ENCODE measurements around the gene HPCAL1. TPM values are rescaled to one million over a fixed set of nuclear protein-coding genes. Genes with fewer than 3 reads are reported as not detected.
A peak's percentile ranks its signal among the peaks of the same experiment; 100 is the strongest.

HPCAL1 gene
- 124 and 139 TPM in 2 replicates for polyA plus RNA-seq (2013)

DNA sequence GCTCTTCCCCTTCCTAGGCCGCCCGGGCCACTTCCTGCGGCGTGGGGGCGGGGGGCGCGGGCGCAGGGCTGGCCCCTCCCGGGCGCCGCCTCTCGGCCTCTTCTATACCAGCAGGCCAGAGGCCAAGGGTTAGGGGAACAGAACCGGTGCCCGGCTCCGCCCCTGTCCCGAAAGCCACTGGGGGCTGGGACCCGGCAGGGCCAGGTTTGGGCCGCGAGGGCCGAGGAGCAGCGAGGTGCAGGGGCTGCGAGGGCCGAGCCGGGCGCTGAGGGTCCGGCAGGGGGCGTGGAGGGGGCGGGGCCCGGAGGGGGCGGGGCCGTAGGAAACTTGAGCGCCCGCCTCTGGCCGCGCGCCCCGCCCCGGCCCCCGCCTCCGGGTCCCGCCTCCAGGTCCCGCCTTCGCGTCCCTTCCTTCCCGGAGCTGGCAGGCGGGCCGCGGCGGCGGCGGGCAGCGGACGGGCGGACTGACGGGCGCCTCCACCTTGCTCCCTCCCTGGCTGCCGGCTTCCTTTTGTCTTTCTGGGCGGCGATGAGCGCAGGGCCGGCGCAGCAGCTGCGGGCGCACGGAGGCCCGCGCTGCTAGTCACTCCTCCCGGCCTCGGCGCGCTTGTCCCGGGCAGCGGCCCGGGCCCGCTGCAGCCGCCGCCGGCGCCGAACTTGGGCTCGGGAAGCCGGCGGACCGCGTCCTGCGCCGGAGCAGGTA, at the start of gene HPCAL1:
Gene HPCAL1 (plus strand): TSS at position 426 of the 702 bp plus-strand sequence. CDS start 116,854 bp downstream, outside the sequence.
- Histone ChIP-seq H3K9me3 (ENCODE audit: insufficient read depth, low read depth, low read length) (peaks cover 3% of the 10 kb centered on the region), H3K79me1 (ENCODE audit: low read length) (peaks cover 15% of the 10 kb centered on the region), H3K4me1 (ENCODE audit: control insufficient read depth in 1 of 2, insufficient read depth in 2 of 2, low read length in 2 of 2) (peaks cover 18 to 21% of the 10 kb centered on the region in 2 experiments), H3K36me3 (ENCODE audit: control insufficient read depth in 1 of 2, insufficient read depth in 2 of 2, low read length in 2 of 2) (no peaks in the 10 kb centered on the region), H4K91ac (ENCODE audit: low read depth, low read length) (peak within 1 kb of the TSS; percentile 95), H3K4ac (ENCODE audit: low read depth, low read length) (peak within 1 kb of the TSS; percentile 15), H3K23ac (ENCODE audit: low read length) (peak within 1 kb of the TSS; percentile 80), H2BK120ac (ENCODE audit: insufficient read depth, low read length, poor library complexity) (peak within 1 kb of the TSS; percentile 8), H3K27ac (ENCODE audit: low read depth, low read length) (peak within 1 kb of the TSS; percentile 28), H2AFZ (ENCODE audit: insufficient read depth, low read length, poor library complexity) (peak within 1 kb of the TSS; percentile 66), H3K14ac (ENCODE audit: low read length) (peak within 1 kb of the TSS; percentile 78), H3K9ac (ENCODE audit: low read length) (peak within 1 kb of the TSS; percentile 81), H2AK5ac (ENCODE audit: low read length) (peak within 1 kb of the TSS; percentile 65), H3K27me3 (ENCODE audit: insufficient read depth, low read length) (peaks cover 20% of the 10 kb centered on the region), H2BK5ac (ENCODE audit: low read depth, low read length, poor library complexity) (peak within 1 kb of the TSS; percentile 13), H3K4me3 (ENCODE audit: low read depth, low read length) (peak within 1 kb of the TSS; percentile 85), H3K18ac (ENCODE audit: low read length) (peak within 1 kb of the TSS; percentile 57), H3K79me2 (ENCODE audit: control insufficient read depth, insufficient read depth, low read length, poor library complexity) (peaks cover 9% of the 10 kb centered on the region), H4K12ac (ENCODE audit: low read depth, low read length) (peak within 1 kb of the TSS; percentile 46), H3K4me2 (ENCODE audit: low read length) (peak within 1 kb of the TSS; percentile 99), H4K8ac (ENCODE audit: low read depth, low read length) (peak within 1 kb of the TSS; percentile 97), H2BK12ac (ENCODE audit: low read length) (peak within 1 kb of the TSS; percentile 63)
- WGBS (ENCODE audit: extremely low coverage, insufficient coverage, insufficient read length) = no CpG with 5 or more reads among the region's 87 CpGs
- peak; percentile 84 to 90 for DNase-seq

DNA sequence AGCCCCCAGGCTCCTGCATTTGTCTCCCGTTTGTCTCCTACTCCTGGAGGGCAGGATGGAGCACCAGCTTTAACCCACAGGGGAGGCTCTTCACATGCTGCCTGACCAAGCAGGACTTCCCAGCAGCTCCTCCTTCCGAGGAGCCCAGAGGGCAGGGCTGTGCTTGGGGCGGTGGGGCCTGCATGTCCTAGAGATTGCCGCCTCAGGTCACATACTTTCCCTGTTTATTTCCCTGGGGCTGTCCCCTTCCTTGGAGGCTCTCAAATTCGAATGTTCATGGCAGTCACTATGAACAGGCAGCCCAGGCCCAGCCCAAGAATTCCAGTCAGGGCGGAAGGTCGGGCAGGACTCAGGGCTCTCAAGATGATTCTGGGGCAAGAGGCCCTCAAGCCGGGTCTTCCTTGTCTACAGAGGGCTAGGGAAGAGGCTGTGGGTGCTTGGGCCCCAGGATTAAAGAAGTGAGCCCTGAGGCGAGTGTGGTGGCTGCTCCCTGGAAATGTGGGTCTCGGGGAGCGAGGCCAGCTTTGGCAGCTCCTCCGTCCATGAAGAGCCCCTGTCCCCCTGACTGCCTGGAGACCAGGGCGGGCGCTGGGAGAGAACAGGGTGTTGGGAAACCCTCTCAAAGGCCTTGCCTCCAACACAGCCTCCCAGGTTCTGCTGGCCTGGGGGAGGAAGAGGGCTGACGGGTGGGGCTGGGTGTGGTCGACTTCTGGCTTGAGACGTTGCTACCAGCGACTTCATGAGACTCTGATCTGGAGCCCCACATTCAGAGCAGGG, 48.9 kb upstream of the HPCAL1 start:
- peak overlapping the region; percentile 73 for H2BK5ac ChIP-seq (ENCODE audit: low read depth, low read length, poor library complexity)
- H4K8ac ChIP-seq (ENCODE audit: low read depth, low read length) = peak overlapping the region; percentile 51
- H3K4me3 ChIP-seq (ENCODE audit: low read depth, low read length) = no peak overlapping the region
- H3K27ac ChIP-seq (ENCODE audit: low read depth, low read length) = peak overlapping the region; percentile 30
- peaks cover 2 to 4% of the 10 kb centered on the region in 2 experiments for H3K4me1 ChIP-seq (ENCODE audit: control insufficient read depth in 1 of 2, insufficient read depth in 2 of 2, low read length in 2 of 2)
- peak overlapping the region; percentile 33 for H2AK5ac ChIP-seq (ENCODE audit: low read length)
- H4K12ac ChIP-seq (ENCODE audit: low read depth, low read length) = peak overlapping the region; percentile 43
- DNase-seq = peak; percentile 98 to 99
- H3K27me3 ChIP-seq (ENCODE audit: insufficient read depth, low read length) = no peaks in the 10 kb centered on the region
- peak overlapping the region; percentile 87 for H2BK120ac ChIP-seq (ENCODE audit: insufficient read depth, low read length, poor library complexity)
- H2AFZ ChIP-seq (ENCODE audit: insufficient read depth, low read length, poor library complexity) = no peak overlapping the region
- peaks cover 6% of the 10 kb centered on the region for H3K79me1 ChIP-seq (ENCODE audit: low read length)
- H3K18ac ChIP-seq (ENCODE audit: low read length) = peak overlapping the region; percentile 47
- no peaks in the 10 kb centered on the region for H3K79me2 ChIP-seq (ENCODE audit: control insufficient read depth, insufficient read depth, low read length, poor library complexity)
- H2BK12ac ChIP-seq (ENCODE audit: low read length) = peak overlapping the region; percentile 51
- H3K9me3 ChIP-seq (ENCODE audit: insufficient read depth, low read depth, low read length) = no peaks in the 10 kb centered on the region
- peak overlapping the region; percentile 77 for H4K91ac ChIP-seq (ENCODE audit: low read depth, low read length)
- no peaks in the 10 kb centered on the region for H3K36me3 ChIP-seq (ENCODE audit: control insufficient read depth in 1 of 2, insufficient read depth in 2 of 2, low read length in 2 of 2)
- H3K9ac ChIP-seq (ENCODE audit: low read length) = no peak overlapping the region
- H3K4me2 ChIP-seq (ENCODE audit: low read length) = no peak overlapping the region
- H3K14ac ChIP-seq (ENCODE audit: low read length) = peak overlapping the region; percentile 47
- H3K23ac ChIP-seq (ENCODE audit: low read length) = no peak overlapping the region
- no peak overlapping the region for H3K4ac ChIP-seq (ENCODE audit: low read depth, low read length)
- whole genome bisulfite sequencing (ENCODE audit: extremely low coverage, insufficient coverage, insufficient read length) = no CpG with 5 or more reads among the region's 18 CpGs

DNA sequence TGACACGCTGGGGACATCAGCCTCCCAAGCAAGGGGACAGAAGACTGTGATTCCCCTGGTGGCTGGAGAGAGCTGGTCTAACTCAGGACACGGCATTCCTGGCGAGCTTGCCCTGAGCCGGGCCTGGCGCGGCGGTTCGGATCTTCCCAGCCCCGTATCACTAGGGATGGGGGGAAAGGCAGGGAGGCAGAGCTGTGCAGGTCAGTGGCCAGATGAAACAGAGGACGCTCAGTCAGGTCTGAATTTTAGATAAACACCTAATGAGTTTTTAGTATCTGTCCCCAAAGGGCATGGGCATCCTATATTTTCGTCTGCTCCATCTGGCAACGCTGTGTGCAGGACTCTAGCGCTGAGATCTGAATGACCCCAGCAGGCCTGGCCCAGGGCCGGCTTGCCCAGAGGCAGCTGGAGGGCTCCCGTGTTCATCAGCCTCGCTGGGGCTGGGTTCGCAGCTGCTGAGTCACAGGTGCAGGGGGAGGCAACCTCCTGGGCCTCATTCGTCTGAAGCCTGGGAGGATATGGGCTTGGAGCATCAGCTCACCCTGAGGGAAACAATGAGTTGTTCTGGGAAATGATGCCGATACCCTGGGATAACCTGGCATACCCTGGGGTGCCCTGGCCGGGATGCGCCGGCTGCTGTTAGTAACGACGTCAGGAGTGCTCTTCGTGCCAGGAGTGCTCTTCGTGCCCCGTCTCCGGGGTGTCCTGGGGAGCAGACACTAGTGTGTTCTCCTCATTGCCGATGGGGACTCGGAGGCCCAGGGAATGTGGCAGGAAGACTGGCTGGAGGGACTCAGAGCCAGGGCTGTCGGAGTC, 48.1 kb upstream of the HPCAL1 start:
- Histone ChIP-seq H3K36me3 (ENCODE audit: control insufficient read depth in 1 of 2, insufficient read depth in 2 of 2, low read length in 2 of 2) (no peaks in the 10 kb centered on the region), H3K14ac (ENCODE audit: low read length) (peak overlapping the region; percentile 47), H3K4ac (ENCODE audit: low read depth, low read length) (peak overlapping the region; percentile 37), H2BK5ac (ENCODE audit: low read depth, low read length, poor library complexity) (peak overlapping the region; percentile 73), H2AFZ (ENCODE audit: insufficient read depth, low read length, poor library complexity) (no peak overlapping the region), H4K12ac (ENCODE audit: low read depth, low read length) (peak overlapping the region; percentile 43), H4K8ac (ENCODE audit: low read depth, low read length) (peak overlapping the region; percentile 51), H3K23ac (ENCODE audit: low read length) (no peak overlapping the region), H2AK5ac (ENCODE audit: low read length) (peak overlapping the region; percentile 33), H3K4me3 (ENCODE audit: low read depth, low read length) (no peak overlapping the region), H3K4me2 (ENCODE audit: low read length) (no peak overlapping the region), H2BK120ac (ENCODE audit: insufficient read depth, low read length, poor library complexity) (peak overlapping the region; percentile 87), H3K9me3 (ENCODE audit: insufficient read depth, low read depth, low read length) (no peaks in the 10 kb centered on the region), H2BK12ac (ENCODE audit: low read length) (peak overlapping the region; percentile 51), H3K79me2 (ENCODE audit: control insufficient read depth, insufficient read depth, low read length, poor library complexity) (no peaks in the 10 kb centered on the region), H3K79me1 (ENCODE audit: low read length) (peaks cover 6% of the 10 kb centered on the region), H3K27me3 (ENCODE audit: insufficient read depth, low read length) (no peaks in the 10 kb centered on the region), H3K4me1 (ENCODE audit: control insufficient read depth in 1 of 2, insufficient read depth in 2 of 2, low read length in 2 of 2) (peaks cover 2 to 4% of the 10 kb centered on the region in 2 experiments), H3K27ac (ENCODE audit: low read depth, low read length) (no peak overlapping the region), H3K18ac (ENCODE audit: low read length) (peak overlapping the region; percentile 47), H3K9ac (ENCODE audit: low read length) (no peak overlapping the region), H4K91ac (ENCODE audit: low read depth, low read length) (peak overlapping the region; percentile 77)
- WGBS (ENCODE audit: extremely low coverage, insufficient coverage, insufficient read length) = no CpG with 5 or more reads among the region's 31 CpGs
- DNase-seq = peak; percentile 96 to 97
